Stimulated activated CD8-positive, alpha-beta memory T cell treated with anti-CD3 and anti-CD28 coated beads, Interleukin-7, amount 100 ng/mL, for 24 hours (primary cell): ENCODE results near the gene RPL22.

Source experiments
- DNase-seq: peaks from one replicate; pipeline ENCODE4 v3.0.0-alpha.2; 2020; ENCODE audit warnings: low read depth

RPL22 gene

DNA sequence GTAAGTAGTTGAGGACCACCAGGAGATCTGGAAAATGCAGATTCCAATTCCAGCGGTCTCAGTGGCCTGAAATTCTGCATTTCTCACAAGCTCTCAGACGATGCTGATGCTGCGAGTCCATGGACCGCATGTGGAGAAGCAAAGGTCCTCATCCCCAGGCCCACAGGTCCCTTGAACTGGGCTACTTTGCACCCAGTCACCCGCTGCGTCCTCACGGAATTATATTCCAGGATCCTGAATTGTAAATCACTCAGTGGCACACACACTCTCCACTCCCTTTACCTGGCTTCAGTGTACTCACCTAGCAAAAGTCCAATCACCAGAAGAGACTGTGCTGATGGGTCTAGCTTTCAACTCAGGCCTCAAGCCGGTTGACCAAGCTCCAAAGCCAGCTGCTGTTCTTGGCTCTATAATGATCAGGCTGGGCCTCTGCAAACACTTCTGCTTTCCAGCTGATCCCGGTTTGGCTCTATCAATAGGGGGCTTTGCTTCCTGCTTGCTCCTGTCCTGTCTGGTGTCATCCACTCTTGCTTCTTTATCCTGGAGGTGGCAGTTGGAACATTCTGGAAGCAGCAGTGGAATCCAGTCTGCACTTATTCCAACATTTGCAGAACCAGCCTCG lies 904 bp upstream of the RPL22 start:
- no peak for DNase-seq

DNA sequence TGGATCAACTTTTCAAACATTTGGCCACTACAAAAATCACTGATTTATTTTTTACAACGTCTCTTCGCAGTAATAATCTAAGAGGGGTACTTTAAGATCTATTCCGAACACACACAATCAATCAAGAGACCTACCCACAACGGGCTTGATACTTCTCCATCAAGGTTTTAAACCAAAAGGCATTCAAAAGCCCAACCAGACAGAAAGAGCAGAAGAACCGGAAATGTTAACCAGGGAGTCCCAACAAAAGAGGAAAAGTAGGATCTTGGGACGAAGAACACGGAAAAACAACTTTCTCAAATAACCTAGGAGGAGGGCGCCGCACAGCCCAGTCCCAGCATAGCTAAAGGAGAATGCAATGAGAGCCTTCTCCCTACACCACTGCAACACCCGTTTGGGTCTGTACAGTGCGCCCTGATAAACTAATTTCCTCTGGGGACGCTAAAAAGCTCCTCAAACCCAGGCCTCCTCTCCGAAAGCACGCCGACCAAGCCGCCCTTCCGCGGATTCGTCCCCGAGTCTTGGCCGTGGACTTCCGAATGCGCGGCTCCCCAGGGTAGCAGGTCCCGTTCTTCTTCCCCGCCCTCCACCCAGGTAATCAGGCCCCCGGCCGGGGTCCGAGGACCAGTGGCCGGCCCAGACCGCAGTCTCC lies 623 bp downstream of the RPL22 start:
- no peak for DNase-seq

DNA sequence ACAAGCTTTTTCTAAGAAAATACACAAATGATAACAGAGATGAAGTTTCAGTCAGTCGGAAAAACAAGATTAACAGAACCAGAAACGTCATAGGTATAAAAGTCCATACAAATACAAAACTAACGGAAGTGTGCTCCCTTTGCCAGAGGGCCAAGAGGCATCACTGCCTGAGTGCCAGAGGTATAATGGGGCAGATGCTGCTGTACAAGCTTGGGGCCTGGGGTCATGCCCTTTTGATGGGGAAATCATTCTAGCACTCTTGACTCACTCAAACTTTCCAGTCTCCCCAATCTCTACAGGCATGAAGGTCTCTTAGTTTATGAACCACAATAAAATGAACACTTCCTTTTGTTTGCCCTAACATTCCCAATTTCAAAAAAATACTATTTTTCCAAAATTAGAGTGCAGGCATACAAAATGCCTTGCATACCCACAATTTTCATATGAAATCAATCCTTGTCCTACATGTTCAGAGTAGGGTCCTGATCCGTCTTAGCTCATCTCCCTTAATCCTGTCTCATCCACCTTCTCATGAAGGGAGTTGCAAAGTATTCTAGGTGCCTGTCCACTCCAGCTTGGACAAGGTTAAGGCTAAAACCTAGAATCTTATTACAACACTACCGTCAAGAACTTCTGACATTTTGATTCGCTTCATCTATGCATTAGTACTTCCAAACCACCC lies 1.5 kb downstream of the RPL22 start:
- DNase-seq, result no peak

DNA sequence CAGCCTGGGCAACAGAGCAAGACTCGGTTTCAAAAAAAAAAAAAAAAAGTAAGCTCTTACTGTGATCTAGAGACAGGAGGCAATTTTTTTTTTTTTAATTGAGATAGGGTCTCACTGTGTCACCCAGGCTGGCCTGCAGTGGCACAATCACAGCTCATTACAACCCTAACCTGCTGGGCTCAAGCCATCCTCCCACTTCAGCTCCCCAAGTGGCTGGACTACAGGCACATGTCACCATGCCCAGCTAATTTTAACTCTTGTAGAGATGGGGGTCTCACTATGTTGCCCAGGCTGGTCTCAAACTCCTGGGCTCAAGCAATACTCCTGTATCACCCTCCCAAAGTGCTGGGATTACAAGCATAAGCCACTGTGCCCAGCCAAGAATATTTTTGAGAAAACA lies 7.4 kb downstream of the RPL22 start:
- no peak for DNase-seq

DNA sequence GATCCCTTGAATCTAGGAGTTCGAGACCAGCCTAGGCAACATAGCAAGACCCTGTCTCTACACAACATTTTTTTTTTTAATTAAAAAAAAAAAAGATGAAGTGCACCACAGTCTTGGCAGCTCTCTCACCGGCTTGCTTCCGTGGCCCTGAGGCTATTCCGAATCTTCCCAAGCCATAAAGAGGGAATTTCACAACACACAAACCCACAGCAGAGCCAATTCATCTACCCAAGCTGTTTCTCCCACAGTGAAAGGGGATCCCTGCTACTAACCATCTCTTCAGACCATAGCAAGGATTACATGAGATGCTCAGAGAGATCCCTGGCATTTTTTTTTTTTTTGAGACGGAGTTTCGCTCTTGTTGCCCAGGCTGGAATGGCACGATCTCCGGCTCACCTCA lies 10.9 kb downstream of the RPL22 start:
- no peak for DNase-seq

DNA sequence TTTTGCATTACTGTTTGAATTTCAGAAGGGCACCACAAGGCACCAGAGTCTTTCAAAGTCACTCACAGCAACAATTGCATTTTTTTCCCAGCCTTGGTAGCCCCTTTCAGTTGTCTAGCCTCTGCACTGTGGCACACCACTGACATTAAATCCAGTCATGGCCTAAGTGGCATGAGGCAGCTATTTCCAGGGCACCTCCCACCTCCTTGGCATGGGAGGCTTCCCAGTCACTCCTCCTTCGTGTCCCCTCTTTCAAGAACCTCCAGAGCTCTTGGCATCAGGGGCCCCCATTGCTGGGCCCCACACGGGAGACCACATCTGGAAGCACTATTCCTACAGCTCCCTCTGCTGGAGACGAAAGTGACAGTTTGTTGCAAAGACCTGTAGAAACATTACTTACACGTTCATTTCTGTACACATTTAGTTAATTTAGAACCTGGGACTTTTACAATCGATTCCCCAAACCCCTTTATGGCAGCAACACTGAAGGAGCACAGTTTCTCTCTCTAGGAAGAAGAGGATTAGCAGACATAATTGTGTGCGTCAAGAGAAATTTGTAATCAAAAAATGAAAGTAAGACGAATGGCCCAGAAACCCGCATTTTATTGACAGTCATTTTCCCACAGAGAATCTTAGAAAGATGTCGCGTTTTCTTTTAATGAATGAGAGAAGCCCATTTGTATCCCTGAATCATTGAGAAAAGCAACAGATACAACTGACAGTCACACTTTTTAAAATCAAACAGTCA lies 13.6 kb downstream of the RPL22 start:
- DNase-seq, result no peak

DNA sequence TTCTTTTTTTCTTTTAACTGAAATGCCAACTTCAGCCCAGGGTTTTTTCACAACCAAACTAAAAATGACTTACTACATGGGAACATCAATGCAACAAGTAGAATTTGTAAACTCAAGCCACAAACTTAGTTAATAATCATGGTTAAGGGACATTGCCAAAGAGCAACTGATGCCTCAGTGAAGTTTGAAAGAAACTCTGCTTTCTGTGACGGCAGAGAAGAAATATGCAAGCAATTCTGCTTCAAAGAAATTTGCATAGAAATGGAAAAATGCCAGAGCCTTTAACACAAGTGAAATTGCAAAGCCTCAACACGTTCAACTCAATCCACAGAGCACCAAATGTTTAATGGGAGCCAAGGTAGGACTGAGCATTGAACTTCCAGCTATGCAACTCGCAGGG lies 14.2 kb downstream of the RPL22 start:
- no peak for DNase-seq

DNA sequence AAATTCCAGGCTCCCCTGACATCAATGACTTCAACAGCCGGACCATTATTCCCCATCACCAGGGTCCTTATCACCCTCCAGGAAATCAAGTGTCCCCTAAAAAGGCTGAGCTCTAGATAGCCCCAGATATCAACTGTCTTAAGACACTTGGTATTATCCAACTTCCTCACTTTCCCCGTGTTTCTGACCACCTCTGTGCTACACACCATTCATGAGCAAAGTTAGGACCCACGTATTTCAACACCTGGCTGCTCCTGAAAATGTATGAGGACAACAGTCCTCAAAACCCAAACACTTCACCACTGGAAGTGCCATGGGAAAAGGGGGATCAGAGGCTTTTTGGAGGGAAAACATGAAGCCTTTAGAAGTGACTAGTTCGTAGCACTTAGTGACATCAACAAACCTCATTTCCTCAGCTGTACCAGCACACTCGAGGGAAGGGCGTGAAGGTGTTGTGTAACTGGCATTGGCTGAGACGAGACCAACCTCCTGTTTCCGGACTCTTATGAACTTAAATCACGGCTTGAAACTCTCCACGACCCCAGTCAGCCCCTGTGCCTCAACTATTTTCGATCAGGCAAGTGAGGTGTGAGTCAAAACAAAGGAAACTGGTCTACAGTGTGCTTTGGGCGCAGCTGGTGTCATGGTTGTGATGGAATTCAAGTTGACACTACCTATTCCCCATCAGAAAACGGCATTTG lies 15.2 kb downstream of the RPL22 start:
- DNase-seq, result no peak

DNA sequence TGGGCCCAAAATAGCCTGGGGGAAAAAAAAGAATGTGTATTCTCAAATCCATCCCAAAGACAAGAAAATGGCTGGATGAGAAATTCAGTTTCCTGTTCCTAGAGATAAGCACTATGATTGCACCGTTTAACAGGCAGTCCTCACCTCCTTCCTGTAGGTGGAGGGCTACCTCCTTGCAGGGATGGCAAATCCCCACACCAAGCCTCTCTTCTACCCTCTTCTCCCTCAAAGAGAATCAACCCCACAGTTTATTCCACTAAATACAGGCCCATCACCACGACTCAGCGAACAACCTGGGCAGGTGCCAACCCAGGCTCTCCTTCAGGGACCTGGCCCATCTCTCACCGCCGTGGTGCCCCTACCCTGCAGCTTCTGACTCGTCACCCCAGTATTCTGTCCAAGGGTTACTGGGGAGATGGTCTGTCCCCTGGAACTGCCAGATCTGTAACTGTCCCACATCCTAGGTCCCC lies 15.8 kb downstream of the RPL22 start:
- no peak for DNase-seq

DNA sequence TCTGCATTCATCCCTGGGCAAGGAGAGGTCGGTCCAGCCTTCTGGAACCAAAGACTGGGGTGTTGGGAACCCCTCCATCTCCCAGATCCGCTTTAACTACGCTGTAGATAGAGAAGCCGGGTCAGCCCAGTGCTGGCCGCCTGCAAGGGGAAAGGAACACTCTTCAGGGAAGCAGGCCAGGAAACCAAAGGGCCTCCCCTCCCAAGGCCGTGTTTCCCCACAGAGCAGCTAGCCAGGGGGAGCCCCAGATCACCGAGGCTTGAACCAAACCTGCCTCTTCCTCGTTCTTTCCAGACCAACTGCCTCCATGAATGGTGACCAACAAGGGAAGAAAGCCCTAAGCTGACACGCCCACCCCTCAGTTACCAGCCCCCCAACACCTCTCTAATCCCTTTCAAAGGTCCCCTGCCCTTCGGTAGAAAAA lies 18.0 kb downstream of the RPL22 start:
- DNase-seq, result no peak

DNA sequence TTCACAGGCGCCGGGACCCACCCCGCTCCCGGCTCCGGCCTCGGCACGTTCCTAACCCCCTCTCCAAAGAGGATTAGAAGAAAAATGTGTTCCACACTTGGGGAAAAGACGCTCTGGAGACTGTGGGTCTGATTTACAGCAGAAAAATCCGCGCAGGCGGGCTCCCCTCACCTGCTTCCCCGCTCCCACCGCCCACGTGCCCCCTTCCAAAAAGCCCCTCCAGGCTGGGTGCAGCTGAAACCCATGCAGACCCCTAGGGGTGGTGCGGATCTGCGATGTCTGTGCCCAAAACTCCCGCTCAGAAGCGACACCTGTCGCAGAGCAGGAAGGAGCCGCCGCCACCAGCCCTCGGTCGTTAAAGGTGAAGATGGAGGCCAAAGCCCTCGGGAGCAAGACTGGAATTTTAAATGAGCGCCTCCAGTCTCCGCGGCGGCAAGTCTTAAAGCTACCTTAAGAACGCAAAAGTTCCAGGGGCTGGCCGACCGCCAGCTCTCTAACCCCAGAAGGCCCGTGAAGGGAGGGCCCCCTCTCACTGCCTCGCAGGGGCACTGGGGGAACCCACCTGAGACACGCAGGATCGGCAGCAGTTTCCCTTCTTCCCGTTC lies 18.6 kb downstream of the RPL22 start:
- no peak for DNase-seq

DNA sequence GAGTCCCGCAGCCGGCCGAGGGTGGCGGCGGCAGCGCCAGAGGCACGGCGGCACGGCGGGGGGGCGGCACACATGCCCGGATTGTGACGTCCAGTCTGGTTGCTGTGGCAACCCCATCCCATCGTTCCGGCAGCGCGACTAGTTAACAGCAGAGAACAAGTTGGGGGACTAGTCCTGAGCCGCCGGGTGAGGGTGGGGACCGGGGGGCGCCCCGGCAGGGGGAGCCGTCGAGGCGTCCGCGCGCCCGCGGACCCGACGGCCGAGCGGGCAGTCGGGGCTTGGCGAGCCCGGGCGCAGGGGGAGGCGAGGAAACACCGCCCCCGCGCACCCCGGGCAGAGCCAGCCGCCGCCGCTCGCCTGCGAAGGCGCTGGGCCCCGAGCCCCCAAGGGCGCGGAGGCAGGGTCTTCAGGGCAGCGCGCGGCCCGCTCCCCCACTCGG lies 19.1 kb downstream of the RPL22 start, which contains the start of gene CHD5:
TSS of gene CHD5 (minus strand) at position 54 of the 439 bp plus-strand sequence. CDS start 298 bp downstream, outside the sequence.
- DNase-seq, result no peak

DNA sequence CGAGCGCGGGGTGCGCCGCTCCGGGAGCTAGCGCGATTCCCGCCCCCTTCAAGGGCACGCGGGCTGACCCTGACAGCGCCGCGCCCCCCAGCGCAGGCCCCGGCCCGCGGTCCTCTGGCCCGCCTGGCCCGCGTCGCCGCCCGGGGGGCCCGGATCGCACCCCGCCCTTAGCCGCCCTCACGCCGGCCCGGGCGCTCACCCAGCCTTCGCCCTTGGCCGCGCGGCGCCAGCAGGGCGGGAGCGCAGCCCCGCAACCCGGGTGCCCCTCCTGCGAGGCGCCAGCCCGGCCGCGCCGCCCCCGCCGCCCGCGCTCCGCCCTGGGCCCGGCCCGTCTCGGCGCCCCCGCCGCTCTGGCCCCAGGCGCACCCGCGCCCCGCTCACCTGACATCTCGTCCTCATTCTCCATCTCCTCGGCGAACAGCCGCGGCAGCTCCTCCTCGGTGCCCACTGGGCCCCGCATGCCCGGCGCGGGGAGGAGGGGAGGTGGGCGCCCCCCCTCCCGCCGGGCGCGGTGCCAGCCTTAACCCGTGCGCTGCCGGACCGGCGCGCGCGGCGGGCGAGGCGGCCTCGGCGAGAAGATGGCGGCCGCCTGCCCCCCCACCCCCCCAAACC lies 19.7 kb downstream of the RPL22 start:
- DNase-seq, result no peak

DNA sequence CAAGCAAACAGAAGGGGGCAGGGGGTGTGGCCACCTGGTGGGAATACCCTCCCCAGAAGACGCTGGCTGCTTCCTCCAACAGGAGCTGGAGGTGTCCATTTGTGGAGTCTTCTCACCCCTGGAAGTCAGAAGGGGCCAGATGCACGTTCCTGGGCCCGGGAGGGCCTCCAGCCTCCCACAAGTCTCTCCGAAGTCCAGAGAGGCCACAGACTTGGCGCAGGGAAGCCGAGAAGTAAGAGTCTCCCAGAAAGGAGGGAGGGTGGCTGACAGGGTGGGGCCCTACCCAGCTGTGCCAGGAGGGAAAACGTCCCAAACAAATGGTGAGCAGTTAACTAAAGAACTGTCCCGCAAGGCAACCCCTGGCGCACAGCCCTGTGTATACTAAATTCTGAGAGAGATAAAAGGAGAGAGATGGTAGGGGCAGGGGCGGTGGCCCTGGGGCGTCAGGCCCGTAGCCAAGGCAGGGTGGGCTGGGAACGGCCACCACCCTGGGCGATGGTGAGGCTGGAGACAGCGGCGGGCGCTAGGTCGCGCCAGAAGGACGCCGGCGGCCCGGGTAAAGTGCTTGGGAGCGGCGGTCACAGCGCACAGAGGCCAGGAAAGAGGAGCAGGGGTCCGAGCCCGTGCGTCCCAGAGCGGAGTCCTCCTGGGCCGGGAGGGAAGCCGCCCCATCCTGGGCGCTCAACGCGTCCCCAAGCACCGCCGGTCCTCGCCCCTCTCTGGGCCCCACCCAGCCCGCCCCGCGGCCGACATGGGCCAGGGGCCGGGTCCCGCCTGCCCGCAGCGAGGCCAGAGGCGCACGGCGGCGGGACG lies 20.4 kb downstream of the RPL22 start:
- no peak for DNase-seq

DNA sequence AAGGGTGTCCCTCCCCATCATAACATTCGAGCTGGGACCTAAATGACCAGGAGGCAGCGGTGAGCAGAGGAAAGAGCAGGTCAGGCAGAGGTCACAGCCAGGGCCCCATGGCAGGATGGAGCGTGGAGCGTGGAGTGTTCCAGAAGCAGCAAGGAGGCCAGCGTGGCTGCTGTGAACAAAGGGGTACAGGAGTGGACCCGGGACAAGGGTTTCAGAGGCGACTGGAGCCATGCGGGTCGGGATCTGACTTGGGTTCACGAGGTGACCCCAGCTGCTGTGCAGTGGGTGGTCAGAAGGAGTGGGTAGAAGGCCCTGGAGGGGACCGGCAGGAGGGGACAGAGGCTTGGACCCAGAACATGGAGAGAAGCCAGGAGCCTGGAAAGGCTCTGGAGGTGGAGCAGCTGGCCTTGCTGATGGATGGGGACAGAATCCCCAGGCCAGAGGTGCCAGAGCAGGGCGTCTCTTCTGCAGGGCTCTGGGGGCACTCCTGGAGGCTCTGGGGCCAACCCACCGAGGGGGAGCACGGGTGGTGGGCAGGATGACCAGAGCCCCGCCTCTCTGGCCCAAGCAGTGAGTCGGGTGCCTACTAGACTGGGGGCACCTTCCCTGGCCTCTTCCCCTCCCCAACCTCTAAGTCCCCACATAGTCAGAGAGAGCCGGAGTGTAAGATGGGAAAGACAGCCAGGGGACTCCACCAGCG lies 21.6 kb downstream of the RPL22 start:
- no peak for DNase-seq

DNA sequence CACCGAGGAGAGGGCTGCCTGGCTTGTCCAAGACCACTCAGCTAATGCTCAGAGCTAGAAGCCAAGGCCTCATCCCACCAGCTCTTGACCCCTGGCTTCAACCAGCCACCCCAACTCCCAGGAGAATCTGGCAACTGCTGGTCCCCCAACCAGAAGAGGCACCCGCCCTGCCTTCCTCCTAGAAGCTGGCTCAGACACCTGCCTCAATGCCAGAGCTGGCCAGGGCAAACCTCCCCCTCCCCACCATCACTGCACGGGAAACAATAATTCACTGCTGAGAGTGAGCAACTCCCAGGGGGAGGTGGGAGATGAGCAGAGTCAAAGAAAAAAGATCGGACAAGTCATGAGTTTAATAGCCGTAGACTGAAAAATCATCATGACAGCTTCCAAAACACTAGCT lies 22.6 kb downstream of the RPL22 start:
- DNase-seq, result no peak

DNA sequence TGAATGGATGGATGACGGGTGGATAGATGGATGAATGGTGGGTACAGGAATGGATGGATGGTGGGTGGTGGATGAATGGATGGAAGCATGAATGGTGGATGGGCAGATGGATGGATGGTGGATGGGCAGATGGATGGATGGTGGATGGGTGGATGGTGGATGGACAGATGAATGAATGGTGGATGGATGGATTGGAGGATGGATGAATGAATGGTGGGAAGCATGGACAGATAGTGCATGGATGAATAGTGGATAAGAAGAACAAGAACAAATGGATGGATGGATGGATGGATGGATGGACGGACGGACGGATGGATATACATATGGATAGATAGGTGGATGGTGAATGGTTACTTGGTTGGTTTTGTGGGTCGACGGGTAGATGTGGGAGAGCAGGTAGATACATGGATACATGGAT lies 24.0 kb downstream of the RPL22 start:
- no peak for DNase-seq

DNA sequence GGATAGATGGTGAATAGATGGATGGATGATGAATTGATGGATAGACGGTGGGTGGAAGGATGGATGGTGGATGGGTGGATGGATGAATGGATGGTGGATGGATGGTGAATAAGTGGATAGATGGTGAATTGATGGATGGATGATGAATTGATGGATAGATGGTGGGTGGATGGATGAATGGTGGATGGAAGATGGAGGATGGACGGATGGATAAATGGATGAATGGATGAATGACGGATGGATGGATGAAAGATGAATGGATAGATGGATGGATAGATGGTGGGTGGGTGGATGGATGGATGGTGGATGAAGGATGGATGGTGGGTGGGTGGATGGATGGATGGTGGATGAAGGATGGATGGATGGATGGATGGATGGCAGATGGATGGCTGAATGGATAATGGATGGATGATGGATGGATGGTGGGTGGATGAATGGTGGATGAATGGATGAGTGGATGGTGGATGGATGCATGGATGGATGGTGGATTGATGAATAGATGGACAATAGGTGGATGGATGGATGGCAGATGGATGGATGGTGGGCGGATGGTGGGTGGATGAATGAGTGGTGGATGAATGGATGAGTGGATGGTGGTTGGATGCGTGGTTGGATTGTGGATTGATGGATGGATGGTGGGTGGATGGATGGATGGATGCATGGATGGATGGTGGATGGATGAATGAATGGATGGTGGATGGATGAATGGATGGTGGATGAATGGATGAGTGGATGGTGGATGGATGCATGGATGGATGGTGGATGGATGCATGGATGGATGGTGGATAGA lies 24.6 kb downstream of the RPL22 start:
- no peak for DNase-seq

DNA sequence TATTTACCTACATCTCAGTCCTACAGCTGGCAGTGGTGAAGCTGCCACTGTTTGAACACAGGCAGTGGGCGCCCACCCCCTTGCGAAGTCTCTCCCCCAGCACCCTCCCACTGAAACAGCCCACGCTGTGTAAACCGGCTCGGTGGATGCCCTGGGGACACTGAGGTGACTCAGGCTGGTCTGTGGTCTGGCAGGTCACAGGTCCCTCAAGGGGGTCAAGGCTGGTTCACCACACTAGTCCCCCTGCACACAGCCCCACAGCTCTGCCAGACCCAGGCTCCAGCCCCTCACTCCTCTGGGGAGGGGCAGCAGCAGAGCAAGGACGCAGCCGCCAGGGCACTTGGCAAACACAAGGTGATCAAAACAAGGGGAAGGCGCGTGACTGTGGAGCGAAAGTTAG lies 26.8 kb downstream of the RPL22 start:
- no peak for DNase-seq
